Sigmoid colon (tissue), 7 donors: ENCODE results near the gene PRM2. TPM values are rescaled to one million over a fixed set of nuclear protein-coding genes. Genes with fewer than 3 reads are reported as not detected.

Experiments
- DNase-seq: peaks from one replicate; pipeline ENCODE4 v3.0.0-alpha.2; 2019
- H3K27ac ChIP-seq, 4 donors: fragments of 200-600 bp; sonication (generic); one replicate each; pipeline ENCODE4 v1.5.1; 2016 to 2019; ENCODE audit warnings: mild to moderate bottlenecking in 1 of 4
- H3K27me3 ChIP-seq, 3 donors: fragments of 200-600 bp; sonication (generic); one replicate each; pipeline ENCODE4 v1.5.1; 2019; ENCODE audit warnings: mild to moderate bottlenecking in 1 of 3
- H3K36me3 ChIP-seq, 4 donors: fragments of 200-600 bp; sonication (generic); one replicate each; pipeline ENCODE4 v1.5.1; 2016 to 2019
- H3K4me1 ChIP-seq, 4 donors: fragments of 200-600 bp; sonication (generic); one replicate each; pipeline ENCODE4 v1.5.1; 2017 to 2019
- H3K4me3 ChIP-seq, 4 donors: fragments of 200-600 bp; sonication (generic); one replicate each; pipeline ENCODE4 v1.5.1; 2017 to 2019; ENCODE audit warnings: mild to moderate bottlenecking in 2 of 4, moderate library complexity in 1 of 4
- H3K9me3 ChIP-seq, 4 donors: fragments of 200-600 bp in 3 of 4; sonication (generic) in 3 of 4; one replicate each; pipeline versions ENCODE4 v1.5.1 to v1.6.1; 2013 to 2019
- EP300 ChIP-seq, 4 donors: sonication (generic); formaldehyde crosslinking; IDR thresholded peaks; one replicate each; pipeline ENCODE4 v1.6.1; 2017; ENCODE audit warnings: antibody characterized with exemption in 4 of 4
- POLR2A ChIP-seq, 2 donors: fragments of 450-650 bp; IDR thresholded peaks; one replicate each; pipeline ENCODE4 v1.6.1; 2016; ENCODE audit warnings: antibody characterized with exemption in 2 of 2, mild to moderate bottlenecking in 2 of 2, moderate library complexity in 2 of 2
- POLR2AphosphoS5 ChIP-seq, 4 donors: sonication (generic); formaldehyde crosslinking; IDR thresholded peaks; one replicate each; pipeline ENCODE4 v1.6.1; 2017; ENCODE audit warnings: antibody characterized with exemption in 4 of 4
- WGBS, 2 donors: extraction: QIAGEN DNeasy Blood & Tissue Kit; methylation state at CpG; one replicate each; pipeline ENCODE4 v1.1.7; 2013; 5-methylcytosine and 5-hydroxymethylcytosine counted together
- intact Hi-C: fragments of 100-400 bp; cut with DNase I; formaldehyde crosslinking; loops from one replicate; pipeline ENCODE4 v1.15.1; 2023
- polyA plus RNA-seq, 3 donors: library from polyadenylated mRNA; stranded (reverse); fragments of 200-250 nt; gene quantifications; one replicate each; pipeline ENCODE4 v1.2.3, GENCODE V29; 2013
- total RNA-seq, 4 donors: library from RNA; depleted of rRNA; stranded (reverse); fragments of >200 nt; gene quantifications; one replicate each; pipeline ENCODE4 v1.1.0, GENCODE V29; 2016
- TF ChIP-seq, protein P1 (sequence below), 4 experiments: fragments of 450-650 bp in 3 of 4; fragments of 200-600 bp in 1 of 4; IDR thresholded peaks; one replicate each; pipeline ENCODE4 v1.5.1; 2016 to 2019; ENCODE audit warnings: antibody characterized with exemption in 4 of 4, mild to moderate bottlenecking in 3 of 4, moderate library complexity in 2 of 4
- donor health status: healthy with polysubstance abuse.
- donor health status: Bipolar disorder and iron deficiency.
- donor health status: healthy.

PRM2 gene
- total and polyA plus RNA-seq, 7 donors = not detected

DNA sequence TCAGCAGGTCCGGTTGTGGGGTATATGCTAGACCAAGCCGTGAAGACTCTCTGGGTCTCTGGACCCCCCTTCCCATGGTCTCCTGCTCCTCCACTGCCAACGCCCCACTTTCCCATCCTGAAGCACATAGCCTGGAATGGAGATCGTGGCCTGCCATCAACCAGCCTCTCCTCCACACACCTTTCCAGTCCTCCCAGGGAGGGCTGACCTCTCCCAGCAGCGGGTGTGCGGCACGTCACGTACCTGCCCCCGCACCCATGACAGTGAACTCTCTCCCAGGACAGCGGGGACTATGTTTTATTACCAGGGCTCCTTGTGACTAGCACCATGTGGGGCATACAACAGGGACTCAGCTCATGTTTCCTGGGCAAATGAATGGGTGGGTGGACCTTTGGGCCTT lies 4.7 kb downstream of the PRM2 start:
- DNase-seq = no peak
- Histone ChIP-seq H3K27me3 (no peaks in the 10 kb centered on the region), H3K36me3 (no peaks in the 10 kb centered on the region), H3K4me1 (peaks cover 0 to 7% (median 0%) of the 10 kb centered on the region in 4 donors), H3K27ac (no peak overlapping the region), H3K4me3 (no peak overlapping the region), H3K9me3 (no peaks in the 10 kb centered on the region)
- WGBS, 2 donors = 96 to 97% methylated on average over 10 of the region's 10 CpGs
- TF ChIP-seq POLR2AphosphoS5 (IDR thresholded peaks at IDR 0.05) = no peak
- TF ChIP-seq POLR2A (IDR thresholded peaks at IDR 0.05) = no peak
- TF ChIP-seq, protein P1, sequence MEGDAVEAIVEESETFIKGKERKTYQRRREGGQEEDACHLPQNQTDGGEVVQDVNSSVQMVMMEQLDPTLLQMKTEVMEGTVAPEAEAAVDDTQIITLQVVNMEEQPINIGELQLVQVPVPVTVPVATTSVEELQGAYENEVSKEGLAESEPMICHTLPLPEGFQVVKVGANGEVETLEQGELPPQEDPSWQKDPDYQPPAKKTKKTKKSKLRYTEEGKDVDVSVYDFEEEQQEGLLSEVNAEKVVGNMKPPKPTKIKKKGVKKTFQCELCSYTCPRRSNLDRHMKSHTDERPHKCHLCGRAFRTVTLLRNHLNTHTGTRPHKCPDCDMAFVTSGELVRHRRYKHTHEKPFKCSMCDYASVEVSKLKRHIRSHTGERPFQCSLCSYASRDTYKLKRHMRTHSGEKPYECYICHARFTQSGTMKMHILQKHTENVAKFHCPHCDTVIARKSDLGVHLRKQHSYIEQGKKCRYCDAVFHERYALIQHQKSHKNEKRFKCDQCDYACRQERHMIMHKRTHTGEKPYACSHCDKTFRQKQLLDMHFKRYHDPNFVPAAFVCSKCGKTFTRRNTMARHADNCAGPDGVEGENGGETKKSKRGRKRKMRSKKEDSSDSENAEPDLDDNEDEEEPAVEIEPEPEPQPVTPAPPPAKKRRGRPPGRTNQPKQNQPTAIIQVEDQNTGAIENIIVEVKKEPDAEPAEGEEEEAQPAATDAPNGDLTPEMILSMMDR (IDR thresholded peaks at IDR 0.05) = no peak
- TF ChIP-seq EP300 (IDR thresholded peaks at IDR 0.05) = no peak
- intact Hi-C loops = no loop called here

DNA sequence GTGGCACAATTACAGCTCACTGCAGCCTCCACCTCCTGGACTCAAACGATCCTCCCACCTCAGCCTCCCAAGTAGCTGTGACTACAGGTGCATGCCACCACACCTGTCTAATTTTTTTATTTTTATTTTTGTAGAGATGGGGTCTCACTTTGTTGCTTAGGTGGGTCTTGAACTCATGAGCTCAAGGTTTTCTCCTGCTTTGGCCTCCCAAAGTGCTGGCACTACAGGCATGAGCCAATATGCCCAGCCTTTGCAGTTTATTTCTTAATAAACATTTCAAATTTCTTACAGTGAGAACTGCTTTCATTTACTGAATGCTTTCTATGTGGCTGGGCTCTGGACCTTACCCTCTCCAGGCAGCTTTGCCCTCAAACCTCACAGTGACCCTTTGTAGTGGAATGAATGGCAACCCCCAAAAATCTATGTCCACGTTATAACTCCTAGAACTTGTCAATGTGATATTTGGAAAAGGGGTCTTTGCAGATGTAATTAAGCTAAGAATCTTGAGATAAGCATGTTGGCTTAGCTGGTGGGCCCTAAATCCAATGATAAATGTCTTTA lies 5.6 kb downstream of the PRM2 start:
- intact Hi-C loops = no loop called here
- TF ChIP-seq EP300 (IDR thresholded peaks at IDR 0.05) (no peak), POLR2A (IDR thresholded peaks at IDR 0.05) (no peak), POLR2AphosphoS5 (IDR thresholded peaks at IDR 0.05) (no peak)
- TF ChIP-seq, protein P1 (IDR thresholded peaks at IDR 0.05) = no peak
- no peaks in the 10 kb centered on the region for H3K9me3 ChIP-seq
- DNase-seq = no peak
- no peaks in the 10 kb centered on the region for H3K36me3 ChIP-seq
- no peak overlapping the region for H3K4me3 ChIP-seq
- H3K27ac ChIP-seq = no peak overlapping the region
- peaks cover 0 to 7% (median 0%) of the 10 kb centered on the region in 4 donors for H3K4me1 ChIP-seq
- WGBS, 2 donors = 89 to 95% methylated on average over 2 of the region's 2 CpGs
- H3K27me3 ChIP-seq = no peaks in the 10 kb centered on the region

DNA sequence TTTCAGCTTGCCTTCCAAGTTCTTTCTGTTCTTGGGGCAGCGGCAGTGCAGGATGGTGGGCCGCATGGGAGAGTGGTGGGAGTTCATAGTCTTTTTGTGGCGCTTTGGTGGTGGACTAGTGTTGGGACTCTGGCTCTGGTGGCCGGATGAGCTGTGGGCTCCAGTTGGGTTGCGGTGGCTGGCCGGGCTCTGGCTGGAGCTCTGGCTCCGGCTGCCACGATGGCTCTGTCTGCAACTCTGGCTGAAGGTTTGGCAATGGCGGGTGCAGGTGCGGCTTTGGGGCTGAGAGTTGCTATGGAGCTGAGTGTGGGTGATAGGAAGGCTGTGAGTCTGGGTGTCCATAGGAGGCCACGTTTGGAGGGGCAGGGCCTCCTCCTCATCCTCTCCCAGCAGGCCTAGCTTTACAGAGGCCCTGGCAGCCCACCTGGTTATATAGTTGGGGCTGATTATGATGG lies 7.3 kb downstream of the PRM2 start, which contains the start of gene TNP2:
TNP2 (minus strand) TSS at position 405 of the 455 bp plus-strand sequence; CDS start at position 342, 63 bp downstream.
- Histone ChIP-seq H3K4me3 (no peak within 1 kb of the TSS), H3K9me3 (no peaks in the 10 kb centered on the region), H3K27me3 (no peaks in the 10 kb centered on the region), H3K36me3 (no peaks in the 10 kb centered on the region), H3K27ac (no peak within 1 kb of the TSS), H3K4me1 (peaks cover 0 to 7% (median 0%) of the 10 kb centered on the region in 4 donors)
- intact Hi-C loops = no loop called here
- no peak for TF ChIP-seq POLR2AphosphoS5 (IDR thresholded peaks at IDR 0.05)
- TF ChIP-seq, protein P1 (IDR thresholded peaks at IDR 0.05) = no peak
- TF ChIP-seq EP300 (IDR thresholded peaks at IDR 0.05) = no peak
- TF ChIP-seq POLR2A (IDR thresholded peaks at IDR 0.05) = no peak
- WGBS, 2 donors = 94 to 97% methylated on average over 11 of the region's 11 CpGs
- DNase-seq = no peak

DNA sequence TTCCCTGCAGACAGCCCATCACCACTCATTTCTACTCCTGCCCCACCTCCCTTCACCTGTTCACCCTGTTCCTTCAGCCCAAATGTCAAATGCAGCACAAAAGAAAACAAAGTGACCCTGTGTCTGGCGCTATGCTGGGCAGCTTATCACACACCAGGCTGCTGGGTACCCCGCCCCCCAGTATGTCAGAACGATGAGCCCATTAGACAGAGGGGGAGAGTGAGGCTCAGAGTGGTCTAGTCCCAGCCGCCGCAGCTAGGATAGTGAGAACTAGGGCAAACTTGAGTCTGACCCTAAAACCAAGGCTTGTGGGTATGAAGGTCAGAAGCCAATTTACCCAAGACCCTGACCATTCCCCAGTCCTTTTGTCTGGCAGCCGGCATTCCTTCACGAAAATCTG lies 11.2 kb downstream of the PRM2 start:
- Histone ChIP-seq H3K4me1 (no peaks in the 10 kb centered on the region), H3K27me3 (no peaks in the 10 kb centered on the region), H3K36me3 (no peaks in the 10 kb centered on the region), H3K4me3 (no peak overlapping the region), H3K9me3 (no peaks in the 10 kb centered on the region), H3K27ac (no peak overlapping the region)
- DNase-seq = no peak
- TF ChIP-seq POLR2A (IDR thresholded peaks at IDR 0.05) (no peak), EP300 (IDR thresholded peaks at IDR 0.05) (no peak), POLR2AphosphoS5 (IDR thresholded peaks at IDR 0.05) (no peak)
- TF ChIP-seq, protein P1 (IDR thresholded peaks at IDR 0.05) = no peak
- WGBS, 2 donors = 79 to 93% methylated on average over 7 of the region's 7 CpGs
- intact Hi-C loops = no loop called here
